NCI-H1417 treated with DMSO at 0.1 percent for 48 hours (cell line): ENCODE data around the gene VPS37C.
"Not testable (repeated sequence)": the region's sequence is repeated elsewhere in the genome, so short reads cannot be mapped to it uniquely, and the experiment has no call there.

Experiments used
- DNase-seq: peaks from one replicate; lab custom pipeline; 2025; lab: John Stamatoyannopoulos, UW

Gene VPS37C

GRCh38 chr11:61117168-61117520, 44.1 kb downstream of the VPS37C start:
- DNase-seq: no peak

DNA sequence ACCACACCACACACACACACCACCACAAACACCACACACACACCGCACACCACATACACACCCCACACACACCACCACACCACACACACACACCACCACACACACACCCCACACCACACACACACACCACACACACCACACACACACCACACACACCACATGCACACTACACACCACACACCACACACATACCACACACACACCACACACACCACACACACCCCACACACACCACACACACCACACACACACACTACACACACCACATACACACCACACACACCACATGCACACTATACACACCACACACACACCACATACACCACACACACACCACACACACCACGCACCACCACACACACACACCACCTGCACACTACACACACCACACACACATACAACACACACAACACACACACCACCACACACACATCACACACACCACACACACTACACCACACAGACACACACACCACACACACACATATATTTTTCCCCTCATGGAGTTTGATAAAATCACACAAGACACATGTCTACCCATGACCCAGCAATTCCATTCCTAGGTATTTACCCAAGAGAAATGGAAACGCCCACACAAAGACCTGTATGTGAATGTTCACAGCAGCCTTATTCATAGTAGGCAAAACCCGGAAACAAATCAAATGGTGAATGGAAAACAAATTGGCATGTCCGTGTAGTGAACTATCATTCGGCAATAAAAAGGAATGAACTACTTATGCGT, 44.6 kb downstream of the VPS37C start:
- DNase-seq: no peak

DNA sequence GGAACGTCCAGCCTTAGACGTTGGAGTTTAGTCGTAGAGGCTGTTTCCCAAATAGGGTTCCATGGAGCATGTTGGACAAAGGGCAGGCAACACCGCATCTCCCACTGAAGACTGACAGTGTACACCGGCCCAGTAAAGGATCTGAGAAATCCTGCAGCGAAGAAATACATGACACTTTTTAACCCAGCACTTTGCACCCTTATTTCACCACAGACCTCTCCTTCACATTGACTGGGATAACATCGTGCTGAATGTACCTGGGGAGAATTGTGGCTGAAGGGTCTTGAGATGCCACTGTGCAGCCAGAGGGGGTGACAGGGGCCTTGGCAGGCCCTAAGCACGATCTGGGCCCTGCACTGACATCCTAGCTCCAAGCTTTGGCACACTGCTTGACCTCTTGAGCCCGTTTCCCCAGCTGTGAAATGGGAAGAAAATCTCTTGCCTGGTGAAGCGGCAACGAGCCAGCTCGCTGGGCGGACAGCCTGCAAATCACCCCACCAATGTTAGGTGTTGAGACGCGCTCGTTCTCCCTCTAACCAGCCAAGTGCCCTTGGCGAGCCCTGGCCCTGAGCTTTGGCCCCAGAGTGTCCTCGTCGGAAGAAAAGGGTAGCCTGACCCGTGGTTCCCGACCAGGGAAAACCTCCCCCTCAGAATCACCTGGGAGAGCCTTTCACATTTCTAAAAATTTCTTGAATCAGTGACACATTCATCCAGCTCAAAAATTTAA, 45.6 kb downstream of the VPS37C start:
- no peak for DNase-seq

- DNase-seq: no peak
Measured at GRCh38 chr11:61114913-61115312, 46.3 kb downstream of the VPS37C start.

- DNase-seq: no peak
Measured at GRCh38 chr11:61113201-61113600, 48.0 kb downstream of the VPS37C start.

GRCh38 chr11:61112575-61112974, 48.7 kb downstream of the VPS37C start:
- DNase-seq: no peak

GRCh38 chr11:61111786-61112517, 49.3 kb downstream of the VPS37C start:
- no peak for DNase-seq

DNA sequence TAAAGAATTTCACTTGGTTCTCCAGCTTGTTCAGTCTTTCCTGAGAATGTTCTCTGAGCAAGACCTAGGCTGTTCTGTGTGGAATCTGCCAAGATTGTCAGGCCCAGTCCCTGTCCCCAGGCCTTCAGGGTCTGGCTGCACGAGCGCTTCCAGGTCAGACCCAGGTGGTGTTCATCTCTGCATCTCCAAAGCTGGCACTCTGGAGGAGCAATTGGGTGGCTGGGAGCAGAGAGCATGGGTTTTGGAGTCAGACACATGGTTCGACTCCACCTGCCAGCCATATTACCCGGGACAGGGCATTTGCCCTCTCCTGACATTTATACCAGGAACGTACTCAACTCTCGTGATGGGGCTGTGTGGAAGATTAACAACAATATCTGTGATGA, 50.2 kb downstream of the VPS37C start:
- DNase-seq: no peak

- no peak for DNase-seq
Measured at GRCh38 chr11:61110255-61111049, 50.8 kb downstream of the VPS37C start.

- no peak for DNase-seq
Measured at GRCh38 chr11:61109671-61110070, 51.6 kb downstream of the VPS37C start.

GRCh38 chr11:61108847-61109585, 52.2 kb downstream of the VPS37C start:
- DNase-seq: no peak

DNA sequence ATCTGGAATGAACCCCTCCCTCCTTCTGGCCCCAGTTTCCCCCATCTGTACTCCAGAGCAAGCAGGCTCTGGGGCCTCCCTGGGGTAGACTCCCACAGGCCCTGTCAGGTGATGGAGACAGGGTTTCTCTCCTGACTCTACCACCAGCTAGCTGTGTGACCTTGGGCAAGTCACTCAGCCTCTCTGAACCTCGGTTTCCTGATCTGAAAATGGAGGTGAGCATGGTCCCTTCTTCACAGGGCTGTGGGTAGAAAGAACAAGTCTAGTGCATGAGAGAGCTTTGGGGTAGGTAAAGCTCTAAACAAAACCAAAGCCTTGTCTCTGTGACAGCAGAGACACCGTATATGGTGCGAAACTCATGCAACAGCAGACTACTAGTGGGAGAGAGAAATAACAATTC, 53.3 kb downstream of the VPS37C start:
- DNase-seq: no peak

GRCh38 chr11:61106894-61107470, 54.2 kb downstream of the VPS37C start:
- DNase-seq: no peak

- DNase-seq: no peak
Measured at GRCh38 chr11:61106296-61106695, 54.9 kb downstream of the VPS37C start.

GRCh38 chr11:61104963-61105362, 56.3 kb downstream of the VPS37C start:
- no peak for DNase-seq

DNA sequence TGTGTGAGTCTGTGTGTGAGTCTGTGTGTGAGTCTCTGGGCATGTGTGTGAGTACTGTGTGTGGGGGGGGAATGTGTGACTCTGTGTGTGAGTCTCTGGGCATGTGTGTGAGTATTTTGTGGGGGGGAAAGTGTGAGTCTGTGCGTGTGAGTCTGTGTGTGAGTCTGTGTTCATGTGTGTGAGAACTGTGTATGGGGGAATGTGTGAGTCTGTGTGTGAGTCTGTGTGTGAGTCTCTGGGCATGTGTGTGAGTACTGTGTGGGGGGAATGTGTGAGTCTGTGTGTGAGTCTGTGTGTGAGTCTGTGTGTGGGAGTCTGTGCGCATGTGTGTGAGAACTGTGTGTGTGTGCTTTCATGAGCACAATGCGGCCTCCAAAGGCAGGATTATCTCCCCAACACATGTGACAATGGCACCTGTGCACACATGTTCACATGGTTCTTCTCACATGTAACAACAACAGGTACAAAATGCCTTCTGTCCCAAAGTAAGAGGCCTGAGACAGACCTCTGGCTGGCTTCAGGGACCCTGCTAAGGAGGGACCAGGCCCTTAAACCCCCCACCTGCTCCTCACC, 57.3 kb downstream of the VPS37C start:
- no peak for DNase-seq

- DNase-seq: no peak
Measured at GRCh38 chr11:61102667-61103571, 58.3 kb downstream of the VPS37C start.

DNA sequence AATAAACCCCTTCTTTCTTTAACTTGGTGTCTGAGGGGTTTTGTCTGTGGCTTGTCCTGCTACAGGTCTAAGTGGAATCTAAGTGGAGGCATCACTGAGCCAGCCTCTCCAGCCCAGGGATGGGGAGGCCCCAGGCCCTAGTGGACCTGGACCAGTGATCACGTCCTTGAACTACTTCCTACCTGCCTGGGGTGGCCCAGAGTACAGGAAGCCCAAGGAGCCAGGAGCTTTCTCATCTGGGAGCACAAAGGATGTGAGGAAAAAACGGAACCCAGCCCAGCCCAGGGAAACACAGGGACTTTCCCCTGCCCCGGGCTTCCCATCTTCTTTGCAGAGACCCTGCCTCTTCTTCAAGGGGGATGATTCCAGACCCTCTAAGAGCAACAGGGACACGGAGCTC, 62.4 kb downstream of the VPS37C start:
- DNase-seq: no peak

GRCh38 chr11:61098261-61098660, 63.0 kb downstream of the VPS37C start:
- DNase-seq: not testable (repeated sequence)

DNA sequence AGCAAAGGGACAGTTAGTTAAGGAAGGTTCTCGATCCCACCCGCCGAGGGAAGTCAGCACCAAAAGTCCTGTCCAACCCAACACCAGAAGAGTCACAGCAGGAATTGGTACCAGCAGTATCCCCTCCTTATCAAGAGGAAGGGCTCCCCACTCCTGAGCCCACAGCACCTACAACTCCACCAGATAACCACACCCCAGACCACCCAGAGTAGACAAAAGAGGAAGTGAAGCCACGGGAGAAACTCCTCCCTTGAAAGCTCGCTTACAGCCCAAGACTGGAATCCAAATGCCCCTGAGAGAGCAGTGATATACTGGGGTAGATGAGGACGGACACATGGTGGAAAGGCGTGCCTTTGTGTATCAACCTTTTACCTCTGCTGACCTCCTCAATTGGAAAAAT, 66.2 kb downstream of the VPS37C start:
- no peak for DNase-seq
